ENCODE results near the gene TAF4B. TPM values are rescaled to one million over a fixed set of nuclear protein-coding genes. Genes with fewer than 3 reads are reported as not detected.
A peak's percentile ranks its signal among the peaks of the same experiment; 100 is the strongest.
"Not testable (repeated sequence)": the region's sequence is repeated elsewhere in the genome, so short reads cannot be mapped to it uniquely, and the experiment has no call there.

Gene TAF4B
- total and polyA plus RNA-seq, 2 experiments from 2014 or later, result 1.1 to 1.5 TPM

GRCh38 chr18:26293982-26294381 is 67.7 kb downstream of the TAF4B start:
- H3K4me2 ChIP-seq (ENCODE audit: unreplicated experiment), result no peak overlapping the region
- no peaks in the 10 kb centered on the region for H3K9me2 ChIP-seq (ENCODE audit: insufficient read depth)
- H3K4me3 ChIP-seq, result no peak overlapping the region
- no peaks in the 10 kb centered on the region for H3K27me3 ChIP-seq (replicated peaks; ENCODE audit: insufficient read depth)
- H3K9me3 ChIP-seq (ENCODE audit: low read depth), result no peaks in the 10 kb centered on the region
- in situ Hi-C loops (cut with MboI), result no loop called here
- no peak overlapping the region for H3K9ac ChIP-seq
- H3K79me2 ChIP-seq (ENCODE audit: insufficient read depth), result no peaks in the 10 kb centered on the region
- H4K20me1 ChIP-seq (ENCODE audit: insufficient read depth), result no peaks in the 10 kb centered on the region
- TF ChIP-seq EZH2 (IDR thresholded peaks at IDR 0.05; ENCODE audit: insufficient read depth, poor library complexity, severe bottlenecking) (no peak), EZH2phosphoT487 (IDR thresholded peaks at IDR 0.05; ENCODE audit: insufficient read depth, low read depth) (no peak)
- H3K27ac ChIP-seq, result no peak overlapping the region
- no peaks in the 10 kb centered on the region for H3F3A ChIP-seq (ENCODE audit: insufficient read depth)
- no peaks in the 10 kb centered on the region for H3K36me3 ChIP-seq (ENCODE audit: low read depth)
- WGBS, 2 experiments (ENCODE audit: low coverage in 1 of 2, low lambda C conversion rate in 2 of 2, missing lambda C conversion rate in 2 of 2), result 94% methylated on average over 1 of the region's 1 CpG
- no peaks in the 10 kb centered on the region for H3K4me1 ChIP-seq (ENCODE audit: insufficient read depth)
- no peak overlapping the region for H2AFZ ChIP-seq
- no peak for DNase-seq

- no peak overlapping the region for H2AFZ ChIP-seq
- H3K27me3 ChIP-seq (replicated peaks; ENCODE audit: insufficient read depth), result no peaks in the 10 kb centered on the region
- WGBS, 2 experiments (ENCODE audit: low coverage in 1 of 2, low lambda C conversion rate in 2 of 2, missing lambda C conversion rate in 2 of 2), result 92 to 97% methylated on average over 8 of the region's 8 CpGs
Measured at GRCh38 chr18:26298107-26298506, 71.9 kb downstream of the TAF4B start.

GRCh38 chr18:26301681-26302080 is 75.4 kb downstream of the TAF4B start:
- no peak overlapping the region for H3K4me2 ChIP-seq (ENCODE audit: unreplicated experiment)
- H3K4me3 ChIP-seq, result no peak overlapping the region
- H3K27me3 ChIP-seq (replicated peaks; ENCODE audit: insufficient read depth), result no peaks in the 10 kb centered on the region
- H3K4me1 ChIP-seq (ENCODE audit: insufficient read depth), result peaks cover 13% of the 10 kb centered on the region
- no peak for TF ChIP-seq EZH2 (IDR thresholded peaks at IDR 0.05; ENCODE audit: insufficient read depth, poor library complexity, severe bottlenecking)
- no peak for TF ChIP-seq EZH2phosphoT487 (IDR thresholded peaks at IDR 0.05; ENCODE audit: insufficient read depth, low read depth)
- no peaks in the 10 kb centered on the region for H3K9me3 ChIP-seq (ENCODE audit: low read depth)
- 58 to 68% methylated on average over 3 of the region's 3 CpGs for WGBS, 2 experiments (ENCODE audit: low coverage in 1 of 2, low lambda C conversion rate in 2 of 2, missing lambda C conversion rate in 2 of 2)
- DNase-seq, result peak; percentile 53
- no peaks in the 10 kb centered on the region for H3K79me2 ChIP-seq (ENCODE audit: insufficient read depth)
- H4K20me1 ChIP-seq (ENCODE audit: insufficient read depth), result no peaks in the 10 kb centered on the region
- no peak overlapping the region for H3K27ac ChIP-seq
- H2AFZ ChIP-seq, result no peak overlapping the region
- H3K36me3 ChIP-seq (ENCODE audit: low read depth), result no peaks in the 10 kb centered on the region
- H3K9me2 ChIP-seq (ENCODE audit: insufficient read depth), result no peaks in the 10 kb centered on the region
- H3K9ac ChIP-seq, result no peak overlapping the region
- no peaks in the 10 kb centered on the region for H3F3A ChIP-seq (ENCODE audit: insufficient read depth)
- in situ Hi-C loops (cut with MboI), result no loop called here

More at GRCh38 chr18:26298107-26298506, 71.9 kb downstream of the TAF4B start:
- DNase-seq, result no peak
- in situ Hi-C loops (cut with MboI), result no loop called here
- Histone ChIP-seq H3K36me3 (ENCODE audit: low read depth) (no peaks in the 10 kb centered on the region), H3K9me3 (ENCODE audit: low read depth) (no peaks in the 10 kb centered on the region), H3F3A (ENCODE audit: insufficient read depth) (no peaks in the 10 kb centered on the region), H4K20me1 (ENCODE audit: insufficient read depth) (no peaks in the 10 kb centered on the region), H3K9ac (no peak overlapping the region), H3K4me1 (ENCODE audit: insufficient read depth) (no peaks in the 10 kb centered on the region), H3K4me3 (no peak overlapping the region), H3K9me2 (ENCODE audit: insufficient read depth) (no peaks in the 10 kb centered on the region), H3K27ac (no peak overlapping the region), H3K4me2 (ENCODE audit: unreplicated experiment) (no peak overlapping the region), H3K79me2 (ENCODE audit: insufficient read depth) (no peaks in the 10 kb centered on the region)
- TF ChIP-seq EZH2phosphoT487 (IDR thresholded peaks at IDR 0.05; ENCODE audit: insufficient read depth, low read depth) (no peak), EZH2 (IDR thresholded peaks at IDR 0.05; ENCODE audit: insufficient read depth, poor library complexity, severe bottlenecking) (no peak)

GRCh38 chr18:26303222-26303621 is 77.0 kb downstream of the TAF4B start:
- H3K4me3 ChIP-seq; H2AFZ ChIP-seq; H3K27me3 ChIP-seq (replicated peaks; ENCODE audit: insufficient read depth); H3K27ac ChIP-seq; in situ Hi-C loops (cut with MboI); H4K20me1 ChIP-seq (ENCODE audit: insufficient read depth); H3K9me3 ChIP-seq (ENCODE audit: low read depth); H3K4me2 ChIP-seq (ENCODE audit: unreplicated experiment); H3K9ac ChIP-seq; DNase-seq; H3K9me2 ChIP-seq (ENCODE audit: insufficient read depth); H3F3A ChIP-seq (ENCODE audit: insufficient read depth); H3K36me3 ChIP-seq (ENCODE audit: low read depth); H3K79me2 ChIP-seq (ENCODE audit: insufficient read depth): not testable (repeated sequence)
- peaks cover 13% of the 10 kb centered on the region for H3K4me1 ChIP-seq (ENCODE audit: insufficient read depth)
- WGBS, 2 experiments (ENCODE audit: low coverage in 1 of 2, low lambda C conversion rate in 2 of 2, missing lambda C conversion rate in 2 of 2), result 98% methylated on average over 2 of the region's 2 CpGs; no CpG with 5 or more reads in 1 of the 2 experiments

GRCh38 chr18:26304511-26304910 is 78.3 kb downstream of the TAF4B start:
- no peaks in the 10 kb centered on the region for H3K79me2 ChIP-seq (ENCODE audit: insufficient read depth)
- H3K4me1 ChIP-seq (ENCODE audit: insufficient read depth), result peaks cover 20% of the 10 kb centered on the region
- no peak overlapping the region for H2AFZ ChIP-seq
- peak; percentile 13 for DNase-seq
- no peaks in the 10 kb centered on the region for H3F3A ChIP-seq (ENCODE audit: insufficient read depth)
- no peak overlapping the region for H3K4me2 ChIP-seq (ENCODE audit: unreplicated experiment)
- H3K9ac ChIP-seq, result no peak overlapping the region
- no peaks in the 10 kb centered on the region for H3K36me3 ChIP-seq (ENCODE audit: low read depth)
- H3K27ac ChIP-seq, result no peak overlapping the region
- H3K9me3 ChIP-seq (ENCODE audit: low read depth), result no peaks in the 10 kb centered on the region
- WGBS, 2 experiments (ENCODE audit: low coverage in 1 of 2, low lambda C conversion rate in 2 of 2, missing lambda C conversion rate in 2 of 2), result 100% methylated on average over 1 of the region's 1 CpG
- no peak overlapping the region for H3K4me3 ChIP-seq
- no peaks in the 10 kb centered on the region for H3K27me3 ChIP-seq (replicated peaks; ENCODE audit: insufficient read depth)
- no peaks in the 10 kb centered on the region for H3K9me2 ChIP-seq (ENCODE audit: insufficient read depth)
- in situ Hi-C loops (cut with MboI), result no loop called here
- no peaks in the 10 kb centered on the region for H4K20me1 ChIP-seq (ENCODE audit: insufficient read depth)
- TF ChIP-seq EZH2 (IDR thresholded peaks at IDR 0.05; ENCODE audit: insufficient read depth, poor library complexity, severe bottlenecking), result no peak
- no peak for TF ChIP-seq EZH2phosphoT487 (IDR thresholded peaks at IDR 0.05; ENCODE audit: insufficient read depth, low read depth)
